CD4-positive, alpha-beta T cell treated with Interleukin-12 subunit alpha and Interleukin-12 subunit beta, for 1 hour (primary cell): ENCODE data around the gene NR3C2.
"Not testable (repeated sequence)": the region's sequence is repeated elsewhere in the genome, so short reads cannot be mapped to it uniquely, and the experiment has no call there.

ENCODE experiments used
- DNase-seq: peaks from one replicate; pipeline ENCODE4 v3.0.0-alpha.2; 2020

The NR3C2 gene

GRCh38 chr4:148094149-148094548 lies 348.1 kb downstream of the NR3C2 start:
- DNase-seq, result no peak

- DNase-seq, result no peak
These were observed 349.1 kb downstream of the NR3C2 start for GRCh38 chr4:148093065-148093464.

GRCh38 chr4:148092316-148093014 lies 349.7 kb downstream of the NR3C2 start:
- DNase-seq, result no peak

GRCh38 chr4:148091896-148092295 lies 350.3 kb downstream of the NR3C2 start:
- DNase-seq, result no peak

GRCh38 chr4:148090503-148091476 lies 351.4 kb downstream of the NR3C2 start:
- DNase-seq, result no peak

- DNase-seq, result no peak
These were observed 352.2 kb downstream of the NR3C2 start for GRCh38 chr4:148090029-148090428.

- no peak for DNase-seq
These were observed 352.6 kb downstream of the NR3C2 start for GRCh38 chr4:148089624-148090023.

GRCh38 chr4:148083073-148083472 lies 359.1 kb downstream of the NR3C2 start:
- not testable (repeated sequence) for DNase-seq

- no peak for DNase-seq
These were observed 360.5 kb downstream of the NR3C2 start for GRCh38 chr4:148081745-148082144.

GRCh38 chr4:148081267-148081666 lies 360.9 kb downstream of the NR3C2 start:
- no peak for DNase-seq

- DNase-seq, result no peak
These were observed 362.3 kb downstream of the NR3C2 start for GRCh38 chr4:148079961-148080360.

- DNase-seq, result no peak
These were observed 364.2 kb downstream of the NR3C2 start for GRCh38 chr4:148078061-148078460.

GRCh38 chr4:148077581-148077980 lies 364.6 kb downstream of the NR3C2 start:
- DNase-seq, result no peak

GRCh38 chr4:148076964-148077363 lies 365.2 kb downstream of the NR3C2 start:
- no peak for DNase-seq

- no peak for DNase-seq
These were observed 366.8 kb downstream of the NR3C2 start for GRCh38 chr4:148075438-148075837.

- no peak for DNase-seq
These were observed 367.8 kb downstream of the NR3C2 start for GRCh38 chr4:148074462-148074861.

- no peak for DNase-seq
These were observed 368.9 kb downstream of the NR3C2 start for GRCh38 chr4:148073349-148073748.

GRCh38 chr4:148072789-148073188 lies 369.4 kb downstream of the NR3C2 start:
- DNase-seq, result no peak

GRCh38 chr4:148071009-148071408 lies 371.2 kb downstream of the NR3C2 start:
- no peak for DNase-seq

GRCh38 chr4:148069895-148070178 lies 372.4 kb downstream of the NR3C2 start:
- no peak for DNase-seq

- DNase-seq, result no peak
These were observed 372.9 kb downstream of the NR3C2 start for GRCh38 chr4:148069086-148069894.

- DNase-seq, result no peak
These were observed 373.9 kb downstream of the NR3C2 start for GRCh38 chr4:148068065-148068911.
